Ureter (tissue), 1 donor: ENCODE data around the gene FBXO17. TPM values are rescaled to one million over a fixed set of nuclear protein-coding genes. Genes with fewer than 3 reads are reported as not detected.

Source experiments
- DNase-seq: peaks from one replicate; pipeline ENCODE4 v3.0.0-alpha.2; 2020; ENCODE audit warnings: low spot score
- total RNA-seq: library from RNA; stranded (reverse); gene quantifications from one replicate; pipeline ENCODE4 v1.2.4, GENCODE V29; 2023
- donor health status: DM: yes; HTN: yes; CAD: no.

The FBXO17 gene
- total RNA-seq, 1 donor from 2014 or later = 14.9 TPM

DNA sequence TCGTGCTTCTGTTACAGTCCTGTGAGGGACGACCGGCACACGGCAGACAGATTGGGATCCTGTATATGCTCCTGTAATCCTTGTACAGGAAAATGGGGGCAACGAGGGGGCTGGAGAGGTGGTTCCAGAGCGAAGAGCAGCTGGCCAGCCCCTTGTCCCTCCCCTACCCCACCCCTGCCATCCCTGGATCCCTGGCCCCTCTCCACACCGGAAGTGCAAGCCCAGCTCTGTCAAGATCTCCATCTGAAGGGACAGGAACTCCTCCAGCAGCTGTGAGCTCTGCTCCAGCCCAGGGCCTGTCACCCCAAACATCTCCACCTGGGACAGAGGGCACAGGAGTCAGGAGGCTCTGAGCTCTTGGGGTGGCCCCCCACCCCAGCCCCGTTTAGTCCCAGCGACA lies 58.0 kb downstream of the FBXO17 start:
- DNase-seq = no peak

DNA sequence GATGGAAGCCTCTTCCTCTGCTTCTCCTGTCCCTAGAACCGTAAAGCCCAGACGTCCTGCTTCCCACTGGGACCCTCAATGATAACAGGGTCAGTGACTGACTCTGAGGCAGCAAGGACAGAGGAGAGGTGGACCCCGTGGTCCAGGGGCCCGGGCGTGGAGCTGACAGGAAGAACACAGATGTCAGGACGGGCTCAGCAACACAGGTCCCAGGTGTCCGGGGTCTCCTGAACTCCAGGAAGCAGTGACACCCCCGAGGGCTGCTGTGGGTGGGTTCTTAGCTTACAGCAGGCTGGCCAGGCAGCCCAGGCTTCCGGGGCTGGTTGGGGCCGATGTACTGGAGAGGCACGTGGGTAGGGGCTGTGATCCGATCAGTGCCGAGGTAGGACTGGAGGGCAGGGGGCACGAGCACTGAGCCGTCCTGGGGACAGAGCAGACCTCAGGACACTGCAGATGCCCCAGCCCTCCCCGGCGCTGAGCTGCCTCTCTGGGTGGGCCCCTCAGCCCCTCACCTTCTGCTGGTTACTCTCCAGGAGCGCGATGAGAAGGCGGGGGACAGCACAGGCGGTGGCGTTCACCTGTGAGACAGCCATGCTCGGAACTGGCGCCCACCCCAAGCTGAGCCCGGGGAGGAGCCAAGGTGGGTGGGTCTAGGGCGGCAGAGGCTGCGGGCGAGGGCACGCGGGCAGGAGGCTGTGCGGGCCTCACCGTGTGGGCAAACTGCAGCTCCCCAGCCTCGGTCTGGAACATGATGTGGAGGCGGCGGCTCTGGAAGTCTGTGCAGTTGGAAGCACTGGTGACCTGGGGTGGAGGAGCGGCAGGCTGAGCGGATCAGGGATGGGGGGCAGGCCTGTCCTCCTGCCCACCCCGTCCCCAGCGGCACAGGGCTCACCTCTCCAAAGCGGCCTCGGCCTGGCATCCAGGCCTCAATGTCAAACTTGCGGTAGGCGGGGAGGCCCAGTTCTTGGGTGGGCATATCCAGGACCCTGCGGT lies 59.9 kb downstream of the FBXO17 start:
- DNase-seq = no peak

DNA sequence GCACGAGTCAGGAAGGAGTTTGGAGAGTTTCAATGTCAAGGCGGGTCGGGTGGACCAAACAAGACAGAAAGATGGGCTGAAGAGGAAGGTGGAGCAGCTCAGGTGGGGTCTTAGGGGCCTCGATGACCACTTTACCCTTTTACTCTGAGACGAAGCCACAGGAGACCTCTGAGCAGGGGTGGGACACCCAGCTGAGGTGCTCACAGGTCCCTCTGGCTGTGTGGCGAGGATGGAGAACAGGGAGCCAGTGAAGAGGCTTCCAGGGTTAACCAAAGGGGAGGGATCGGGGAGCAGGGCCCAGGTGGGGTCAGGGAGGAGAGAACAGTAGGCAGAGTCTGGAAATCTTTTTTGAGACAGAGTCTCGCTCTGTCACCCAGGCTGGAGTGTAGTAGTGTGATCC lies 61.6 kb downstream of the FBXO17 start:
- DNase-seq = no peak

DNA sequence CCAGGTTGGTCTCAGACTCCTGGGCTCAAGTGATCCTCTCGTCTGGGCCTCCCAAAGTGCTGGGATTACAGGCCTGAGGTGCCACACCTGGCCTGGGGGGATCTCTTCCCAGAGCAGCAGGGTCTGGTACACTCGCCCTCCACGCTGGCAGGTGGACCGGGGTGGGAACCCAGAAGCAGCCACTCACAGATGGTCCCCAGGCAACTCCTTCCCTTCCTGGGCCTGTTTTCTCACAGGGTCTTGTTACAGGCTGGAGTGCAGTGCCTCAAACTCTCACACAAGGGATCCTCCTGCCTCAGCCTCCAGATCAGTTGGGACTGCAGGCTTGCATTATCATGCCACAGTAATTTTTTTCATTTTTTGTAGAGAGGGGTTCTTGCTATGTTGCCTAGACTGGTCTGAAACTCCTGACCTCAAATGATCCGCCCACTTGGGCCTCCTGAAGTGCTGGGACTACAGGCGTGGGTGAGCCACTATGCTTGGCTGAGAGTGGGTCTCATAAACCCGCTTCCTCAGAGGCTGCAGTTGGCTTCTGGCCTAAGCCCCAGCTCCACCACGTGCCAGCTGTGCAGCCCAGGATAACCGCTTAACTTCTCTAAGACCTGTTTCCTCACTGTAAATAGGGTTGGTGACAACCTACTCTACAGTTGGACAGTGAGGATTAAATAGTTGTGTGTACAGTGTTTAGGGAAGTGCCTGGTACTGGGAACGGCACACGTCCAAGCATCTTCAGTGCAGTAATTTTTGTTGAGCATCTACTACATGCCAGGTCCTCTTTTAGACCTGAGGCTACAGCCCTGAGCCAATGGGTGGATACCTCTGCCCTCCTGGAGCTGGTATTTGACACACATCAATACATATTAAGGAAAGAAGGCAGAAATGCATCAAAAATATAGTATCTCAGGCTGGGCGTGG lies 62.7 kb downstream of the FBXO17 start:
- DNase-seq = no peak

DNA sequence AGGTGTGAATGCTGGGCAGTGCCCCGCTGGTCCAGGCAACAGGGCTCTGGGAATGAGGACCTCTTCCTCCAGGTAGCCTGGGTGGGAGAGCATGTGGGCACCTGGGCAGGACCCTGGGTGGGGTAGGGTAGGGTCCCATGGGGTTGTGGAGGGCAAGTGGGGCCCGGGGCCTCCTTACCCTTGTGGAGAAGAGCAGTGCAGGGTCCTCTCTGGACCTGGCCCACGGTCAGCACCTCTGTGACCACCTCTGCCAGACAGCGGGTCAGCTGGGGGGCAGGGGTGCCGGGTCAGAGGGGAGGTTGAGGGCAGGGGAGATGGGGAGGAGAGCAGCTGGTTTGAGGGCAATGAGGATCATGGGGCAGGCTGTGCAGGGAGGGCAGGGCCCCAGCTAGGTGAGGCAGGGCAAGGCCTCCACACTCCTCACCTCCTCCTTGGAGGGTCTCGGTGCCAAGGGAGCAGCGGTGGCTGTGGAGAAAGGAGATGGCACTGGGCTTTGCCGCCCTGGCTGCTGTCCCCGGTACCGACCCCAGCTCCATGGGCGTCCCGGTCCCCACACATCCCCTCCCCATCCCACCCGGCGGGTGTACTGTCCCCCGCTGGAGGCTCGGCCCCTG lies 64.0 kb downstream of the FBXO17 start:
- DNase-seq = no peak

DNA sequence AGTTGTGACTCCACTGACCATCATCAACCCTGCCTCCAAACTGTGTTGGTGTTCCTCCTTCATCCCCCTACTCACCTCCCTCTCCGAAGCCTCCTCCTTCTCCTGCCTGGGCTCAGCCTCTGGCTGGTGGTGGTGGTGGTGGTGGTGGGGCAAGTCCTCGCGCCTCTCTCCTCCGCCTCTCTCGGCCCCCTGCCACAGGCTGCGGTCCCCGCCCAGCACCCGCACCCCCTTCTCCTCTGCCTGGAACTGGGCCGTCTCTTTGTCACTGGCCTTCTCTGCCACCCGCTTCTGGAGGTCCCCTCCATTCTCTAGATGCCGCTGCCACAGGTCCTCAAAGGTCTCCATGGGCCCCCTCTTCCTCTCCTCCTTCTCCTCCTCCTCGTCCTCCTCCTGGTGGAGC lies 65.1 kb downstream of the FBXO17 start:
- no peak for DNase-seq

DNA sequence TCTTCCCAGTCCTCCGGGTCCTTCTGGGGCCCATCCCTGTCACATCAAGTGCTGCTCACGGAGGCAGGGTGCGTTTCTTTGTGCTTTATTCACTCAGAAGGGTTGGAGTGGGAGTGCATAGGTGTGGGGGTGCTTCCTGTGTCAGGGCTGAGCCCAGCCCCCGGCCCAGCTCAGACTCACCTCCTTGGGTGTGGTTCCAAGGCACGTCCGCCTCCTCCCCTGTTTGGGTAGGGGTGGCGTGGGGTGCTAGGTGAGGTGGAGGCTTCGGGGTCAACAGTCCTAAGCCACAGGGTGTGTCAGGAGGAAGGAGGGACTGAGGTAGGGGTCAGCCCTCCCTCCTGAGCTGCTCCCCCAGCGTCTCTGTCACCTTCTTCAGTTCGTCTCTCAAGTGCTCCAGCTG lies 66.6 kb downstream of the FBXO17 start:
- DNase-seq = no peak

DNA sequence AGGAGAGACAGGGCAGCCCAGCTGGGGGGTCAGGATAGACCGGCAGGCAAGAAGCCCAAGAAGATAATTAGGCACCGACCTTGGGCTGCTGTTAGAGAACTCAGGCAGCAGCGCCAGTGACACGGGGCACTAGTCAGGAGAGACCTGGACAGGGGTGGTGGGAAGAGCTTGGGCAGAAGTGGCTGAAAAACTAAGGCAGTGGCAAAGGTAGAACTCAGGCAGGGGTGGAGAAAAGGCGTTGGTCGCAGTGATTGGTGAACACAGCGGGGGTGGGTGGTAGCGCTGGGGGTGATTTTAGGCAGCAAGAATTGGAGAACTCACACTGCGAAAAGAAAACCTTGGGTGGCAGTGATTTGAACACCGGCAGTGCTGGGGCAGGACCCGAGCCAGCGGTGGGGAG lies 67.9 kb downstream of the FBXO17 start:
- no peak for DNase-seq

DNA sequence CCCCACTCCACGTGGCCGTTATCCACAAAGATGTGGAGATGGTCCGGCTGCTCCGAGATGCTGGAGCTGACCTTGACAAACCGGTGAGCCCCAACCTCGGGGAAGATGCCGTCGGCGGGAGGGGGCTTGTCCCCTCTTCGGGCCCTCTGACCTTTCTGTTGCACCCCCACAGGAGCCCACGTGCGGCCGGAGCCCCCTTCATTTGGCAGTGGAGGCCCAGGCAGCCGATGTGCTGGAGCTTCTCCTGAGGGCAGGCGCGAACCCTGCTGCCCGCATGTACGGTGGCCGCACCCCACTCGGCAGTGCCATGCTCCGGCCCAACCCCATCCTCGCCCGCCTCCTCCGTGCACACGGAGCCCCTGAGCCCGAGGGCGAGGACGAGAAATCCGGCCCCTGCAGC lies 68.3 kb downstream of the FBXO17 start:
- no peak for DNase-seq

DNA sequence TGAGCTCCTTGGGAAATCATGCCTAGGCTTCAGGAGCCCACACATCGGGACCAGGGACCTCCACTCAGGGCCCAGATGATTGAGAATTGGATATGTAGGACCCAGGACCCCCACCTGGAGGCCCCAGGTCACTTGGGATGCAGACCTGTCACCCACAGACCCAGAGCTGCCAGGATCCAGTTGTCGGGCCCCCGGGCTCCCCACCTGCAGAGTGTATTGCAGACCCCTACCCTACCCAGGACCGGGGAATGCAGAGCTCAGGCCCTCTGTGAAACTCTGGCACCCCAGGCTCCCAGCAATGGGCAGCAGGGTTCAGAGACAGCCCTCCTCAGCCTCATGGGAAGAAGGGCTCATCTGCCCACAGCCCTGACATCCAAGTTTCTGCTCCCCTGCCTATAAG lies 69.9 kb downstream of the FBXO17 start:
- no peak for DNase-seq

DNA sequence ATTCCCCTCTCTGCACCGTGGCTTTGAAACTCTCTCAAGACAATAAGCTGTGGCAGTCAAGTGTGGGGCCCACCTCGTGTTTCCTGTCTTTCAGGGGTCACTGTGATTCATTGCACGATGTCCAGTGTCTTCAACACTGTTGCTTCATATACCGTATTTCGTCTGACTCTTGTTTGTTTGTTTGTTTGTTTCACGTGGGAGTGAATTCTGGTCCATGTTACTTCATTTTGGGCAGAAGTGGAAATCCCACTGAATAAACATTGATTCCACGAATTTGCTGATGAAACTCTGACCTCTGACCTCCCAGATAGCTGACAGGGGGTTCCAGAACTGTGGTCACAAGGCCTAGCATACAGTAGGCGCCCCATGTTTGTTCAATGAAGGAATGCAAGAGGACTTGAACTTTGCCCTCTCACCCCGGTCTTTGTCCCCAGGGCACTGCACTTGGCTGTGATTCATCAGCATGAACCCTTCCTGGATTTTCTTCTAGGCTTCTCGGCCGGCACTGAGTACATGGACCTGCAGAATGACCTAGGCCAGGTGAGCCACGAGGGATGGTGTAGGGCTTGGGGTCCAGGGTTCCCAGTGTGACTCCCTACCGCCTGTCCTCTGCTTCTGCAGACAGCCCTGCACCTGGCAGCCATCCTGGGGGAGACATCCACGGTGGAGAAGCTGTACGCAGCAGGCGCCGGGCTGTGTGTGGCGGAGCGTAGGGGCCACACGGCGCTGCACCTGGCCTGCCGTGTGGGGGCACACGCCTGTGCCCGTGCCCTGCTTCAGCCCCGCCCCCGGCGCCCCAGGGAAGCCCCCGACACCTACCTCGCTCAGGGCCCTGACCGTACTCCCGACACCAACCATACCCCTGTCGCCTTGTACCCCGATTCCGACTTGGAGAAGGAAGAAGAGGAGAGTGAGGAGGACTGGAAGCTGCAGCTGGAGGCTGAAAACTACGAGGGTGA lies 70.7 kb downstream of the FBXO17 start:
- DNase-seq = no peak

DNA sequence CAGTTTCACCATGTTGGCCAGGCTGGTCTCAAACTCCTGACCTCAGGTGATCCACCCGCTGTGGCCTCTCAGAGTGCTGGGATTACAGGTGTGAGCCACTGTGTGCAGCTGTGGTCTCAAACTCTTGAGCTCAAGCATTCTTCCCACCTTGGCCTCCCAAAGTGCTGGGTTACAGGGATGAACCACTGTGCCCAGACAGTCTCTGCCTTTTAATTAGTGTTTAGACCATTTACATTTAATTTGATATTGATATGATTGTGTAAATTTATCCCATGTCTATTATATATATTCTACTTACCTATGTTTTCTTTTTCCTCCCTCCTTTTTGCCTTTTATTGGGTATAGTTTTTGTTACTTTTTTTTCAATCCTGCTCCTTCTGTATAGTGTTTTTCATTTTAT lies 73.9 kb downstream of the FBXO17 start:
- no peak for DNase-seq

DNA sequence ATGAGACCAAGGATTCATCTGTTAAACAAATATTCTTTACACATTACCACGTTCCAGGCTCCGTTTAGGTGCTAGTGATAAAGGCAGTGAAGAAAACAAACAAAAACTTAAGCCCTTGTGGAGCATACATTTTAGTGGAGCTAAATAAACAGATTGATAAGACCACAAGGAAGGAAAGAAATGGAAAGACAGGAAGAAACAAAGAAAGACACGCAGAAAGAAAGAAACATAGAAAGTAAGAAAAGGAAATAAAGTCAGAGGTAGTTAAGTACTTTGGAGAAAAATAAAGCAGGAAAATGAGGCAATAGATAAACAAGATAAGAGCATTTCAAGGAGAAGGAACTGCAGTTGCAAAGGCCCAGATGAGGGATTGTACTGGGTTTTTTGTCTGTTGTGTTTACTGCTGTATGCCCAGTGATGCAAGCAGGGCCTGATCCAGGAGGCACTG lies 74.8 kb downstream of the FBXO17 start:
- DNase-seq = no peak

DNA sequence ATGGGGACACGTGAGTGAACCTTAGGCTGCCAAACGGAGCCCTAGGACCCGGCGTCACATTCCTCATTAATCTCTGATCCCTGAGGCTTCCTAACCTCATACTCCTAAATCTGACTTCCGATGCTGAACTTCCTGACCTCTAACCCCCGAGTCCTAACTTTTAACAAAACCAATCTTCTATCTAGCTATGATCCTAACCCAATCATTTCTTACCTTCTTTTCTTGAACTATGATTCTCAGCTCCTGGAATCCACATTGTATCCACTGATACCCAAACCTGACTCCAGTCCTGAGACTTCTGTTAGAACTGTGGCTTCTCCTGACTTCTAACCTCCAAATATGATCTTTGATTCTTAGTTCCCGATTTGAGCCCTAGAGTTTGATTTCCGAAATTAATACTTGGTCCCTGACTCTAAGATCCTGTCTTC lies 75.3 kb downstream of the FBXO17 start:
- no peak for DNase-seq

DNA sequence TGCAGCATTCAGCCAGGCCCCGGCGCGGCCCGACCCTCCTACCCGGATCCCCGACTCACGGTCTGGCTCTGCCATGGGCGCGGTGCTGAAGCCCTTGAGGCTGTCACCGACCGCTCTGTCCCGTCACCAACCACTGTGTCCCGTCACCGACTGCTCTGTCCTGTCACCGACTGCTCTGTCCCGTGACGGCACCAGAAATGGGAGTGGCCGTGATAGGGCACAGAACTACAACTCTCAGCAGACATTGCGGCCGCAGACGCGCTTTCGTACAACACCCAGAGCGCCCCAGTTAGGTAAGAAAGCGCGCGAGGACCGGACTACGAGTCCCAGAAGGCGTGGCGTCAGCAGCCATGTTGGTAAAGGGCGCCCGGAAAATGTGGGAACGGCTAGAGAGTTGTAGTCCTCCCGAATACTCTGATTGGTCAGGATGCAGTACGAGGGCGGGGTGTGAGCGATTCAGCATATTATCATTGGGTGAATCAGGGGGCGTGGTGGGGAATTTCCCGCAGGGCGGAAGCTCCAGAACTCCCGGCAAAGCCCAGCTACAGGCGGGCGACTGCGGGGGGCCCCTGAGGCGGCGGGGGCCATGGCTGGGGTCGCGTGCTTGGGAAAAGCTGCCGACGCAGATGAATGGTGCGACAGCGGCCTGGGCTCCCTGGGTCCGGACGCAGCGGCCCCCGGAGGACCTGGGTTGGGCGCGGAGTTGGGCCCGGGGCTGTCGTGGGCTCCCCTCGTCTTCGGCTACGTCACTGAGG lies 75.9 kb downstream of the FBXO17 start, which contains the start of the genes NFKBIB and SIRT2:
Gene NFKBIB (plus strand): TSS at position 523 of the 755 bp plus-strand sequence. CDS start 64 bp downstream, at position 587.
Gene SIRT2 (minus strand): TSS at position 172 of the 755 bp plus-strand sequence. CDS start 97 bp downstream, at position 75.
- DNase-seq = peak; percentile 100

DNA sequence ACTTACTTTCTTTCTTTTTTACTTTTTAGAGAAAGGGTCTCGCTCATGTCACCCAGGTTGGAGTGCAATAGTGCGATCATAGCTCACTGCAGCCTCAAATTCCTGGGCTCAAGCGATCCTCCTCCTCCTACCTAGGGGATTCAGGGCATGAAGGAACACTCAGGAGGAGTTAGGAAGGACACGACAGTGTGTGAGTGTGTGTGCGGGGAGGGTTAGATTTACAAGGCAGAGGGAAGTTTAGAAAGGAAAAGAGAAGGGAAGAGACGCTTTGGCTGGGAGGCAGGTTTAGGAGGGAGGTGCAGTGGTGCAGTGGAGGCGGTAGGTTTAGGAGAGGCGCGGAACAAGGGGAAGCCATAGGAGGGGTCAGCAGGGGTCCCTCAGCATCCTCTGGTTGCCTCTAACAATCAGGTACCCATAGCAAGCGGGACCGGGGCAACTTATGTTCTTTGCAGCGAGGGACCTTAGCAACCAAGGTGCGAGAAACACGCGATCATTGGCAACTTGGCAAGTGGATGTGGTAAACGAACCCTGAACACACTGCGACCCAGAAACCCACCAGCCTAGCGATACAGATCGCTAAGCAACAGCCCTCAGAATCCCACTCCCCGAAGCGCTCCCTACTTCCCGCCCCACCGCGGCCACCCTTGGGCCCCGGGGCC lies 76.6 kb downstream of the FBXO17 start:
- no peak for DNase-seq

DNA sequence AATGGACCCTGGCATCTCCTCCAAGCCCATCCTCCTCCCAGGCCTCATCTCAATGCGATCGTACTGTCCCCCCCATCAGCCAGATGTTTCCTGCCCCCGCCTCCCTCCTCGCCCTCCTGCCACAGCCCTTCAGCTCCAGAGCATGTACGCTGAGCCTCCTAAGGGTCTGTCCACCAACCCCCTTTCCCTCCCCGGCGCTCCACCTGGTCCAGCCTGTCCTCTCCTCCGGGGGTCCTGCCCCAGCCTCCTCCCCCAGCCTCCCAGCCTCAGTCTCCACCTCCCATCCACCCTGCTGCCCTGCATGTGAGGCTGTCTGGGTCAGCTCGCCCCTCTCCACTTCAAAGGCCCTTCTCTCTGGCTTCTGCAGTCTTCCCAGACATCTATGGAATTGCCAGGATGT lies 80.6 kb downstream of the FBXO17 start:
- no peak for DNase-seq

DNA sequence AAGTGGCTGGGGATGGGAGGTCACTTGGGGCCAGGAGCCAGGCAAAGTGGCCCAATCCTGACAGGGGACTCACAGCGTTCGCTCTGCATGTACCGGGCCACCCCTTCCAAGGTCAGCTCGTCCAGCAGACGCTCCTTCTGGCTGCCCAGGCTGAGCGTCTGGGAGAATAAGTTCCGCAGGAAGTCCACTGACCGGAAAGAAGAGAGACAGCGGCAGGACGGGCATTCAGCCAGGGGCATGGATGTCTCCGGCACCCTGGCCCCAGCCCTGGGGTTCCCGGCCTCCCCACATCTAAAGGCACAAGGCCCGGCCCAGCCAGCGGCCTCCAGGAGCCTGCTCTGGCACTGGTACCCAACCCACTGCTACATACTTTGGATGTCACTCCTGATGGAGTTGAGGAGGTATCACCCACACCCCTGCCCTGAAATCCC lies 82.2 kb downstream of the FBXO17 start:
- DNase-seq = no peak

DNA sequence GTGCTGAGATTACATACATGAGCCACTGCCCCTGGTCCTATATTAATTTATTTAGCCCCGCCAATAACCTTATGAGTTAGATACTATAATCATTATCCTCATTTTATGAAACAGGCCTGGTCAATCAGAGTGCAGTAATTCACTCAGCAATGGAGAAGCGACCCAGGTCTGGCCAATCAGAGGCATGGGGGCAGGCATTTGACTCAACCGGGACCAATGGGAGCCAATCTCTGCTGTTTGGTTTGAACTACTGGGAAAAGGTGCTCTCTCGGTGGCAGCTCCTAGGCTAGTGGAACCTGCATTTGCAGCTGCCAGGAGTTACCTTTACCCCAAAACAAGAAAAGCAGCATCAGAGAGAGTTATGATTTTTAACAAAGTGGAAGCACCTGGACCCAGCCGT lies 82.7 kb downstream of the FBXO17 start:
- no peak for DNase-seq
